Sigmoid colon (tissue), 7 donors: ENCODE results near the gene SOS1. TPM values are rescaled to one million over a fixed set of nuclear protein-coding genes. Genes with fewer than 3 reads are reported as not detected.

ENCODE experiments used
- DNase-seq: peaks from one replicate; pipeline ENCODE4 v3.0.0-alpha.2; 2019
- H3K27ac ChIP-seq, 4 donors: fragments of 200-600 bp; sonication (generic); one replicate each; pipeline ENCODE4 v1.5.1; 2016 to 2019; ENCODE audit warnings: mild to moderate bottlenecking in 1 of 4
- H3K27me3 ChIP-seq, 3 donors: fragments of 200-600 bp; sonication (generic); one replicate each; pipeline ENCODE4 v1.5.1; 2019; ENCODE audit warnings: mild to moderate bottlenecking in 1 of 3
- H3K36me3 ChIP-seq, 4 donors: fragments of 200-600 bp; sonication (generic); one replicate each; pipeline ENCODE4 v1.5.1; 2016 to 2019
- H3K4me1 ChIP-seq, 4 donors: fragments of 200-600 bp; sonication (generic); one replicate each; pipeline ENCODE4 v1.5.1; 2017 to 2019
- H3K4me3 ChIP-seq, 4 donors: fragments of 200-600 bp; sonication (generic); one replicate each; pipeline ENCODE4 v1.5.1; 2017 to 2019; ENCODE audit warnings: mild to moderate bottlenecking in 2 of 4, moderate library complexity in 1 of 4
- H3K9me3 ChIP-seq, 4 donors: fragments of 200-600 bp in 3 of 4; sonication (generic) in 3 of 4; one replicate each; pipeline versions ENCODE4 v1.5.1 to v1.6.1; 2013 to 2019
- CTCF ChIP-seq, 4 experiments: fragments of 450-650 bp in 3 of 4; fragments of 200-600 bp in 1 of 4; IDR thresholded peaks; one replicate each; pipeline ENCODE4 v1.5.1; 2016 to 2019; ENCODE audit warnings: antibody characterized with exemption in 4 of 4, mild to moderate bottlenecking in 3 of 4, moderate library complexity in 2 of 4
- EP300 ChIP-seq, 4 donors: sonication (generic); formaldehyde crosslinking; IDR thresholded peaks; one replicate each; pipeline ENCODE4 v1.6.1; 2017; ENCODE audit warnings: antibody characterized with exemption in 4 of 4
- POLR2A ChIP-seq, 2 donors: fragments of 450-650 bp; IDR thresholded peaks; one replicate each; pipeline ENCODE4 v1.6.1; 2016; ENCODE audit warnings: antibody characterized with exemption in 2 of 2, mild to moderate bottlenecking in 2 of 2, moderate library complexity in 2 of 2
- POLR2AphosphoS5 ChIP-seq, 4 donors: sonication (generic); formaldehyde crosslinking; IDR thresholded peaks; one replicate each; pipeline ENCODE4 v1.6.1; 2017; ENCODE audit warnings: antibody characterized with exemption in 4 of 4
- WGBS, 2 donors: extraction: QIAGEN DNeasy Blood & Tissue Kit; methylation state at CpG; one replicate each; pipeline ENCODE4 v1.1.7; 2013; 5-methylcytosine and 5-hydroxymethylcytosine counted together
- intact Hi-C: fragments of 100-400 bp; cut with DNase I; formaldehyde crosslinking; loops from one replicate; pipeline ENCODE4 v1.15.1; 2023
- polyA plus RNA-seq, 3 donors: library from polyadenylated mRNA; stranded (reverse); fragments of 200-250 nt; gene quantifications; one replicate each; pipeline ENCODE4 v1.2.3, GENCODE V29; 2013
- total RNA-seq, 4 donors: library from RNA; depleted of rRNA; stranded (reverse); fragments of >200 nt; gene quantifications; one replicate each; pipeline ENCODE4 v1.1.0, GENCODE V29; 2016
- donor health status: healthy with polysubstance abuse.
- donor health status: Bipolar disorder and iron deficiency.
- donor health status: healthy.

SOS1 gene
- total and polyA plus RNA-seq, 7 donors = 5.4 to 72.0 (median 30.8) TPM

GRCh38 chr2:39114771-39115170 lies 6.1 kb downstream of the SOS1 start:
- WGBS, 2 donors = 93 to 96% methylated on average over 3 of the region's 3 CpGs
- H3K36me3 ChIP-seq = peaks cover 0 to 6% (median 0%) of the 10 kb centered on the region in 4 donors
- no peak overlapping the region for H3K4me3 ChIP-seq
- H3K27me3 ChIP-seq = no peaks in the 10 kb centered on the region
- intact Hi-C loops = no loop called here
- peaks cover 0 to 58% (median 42%) of the 10 kb centered on the region in 4 donors for H3K4me1 ChIP-seq
- no peak for TF ChIP-seq POLR2AphosphoS5 (IDR thresholded peaks at IDR 0.05)
- no peak for TF ChIP-seq CTCF (IDR thresholded peaks at IDR 0.05)
- H3K9me3 ChIP-seq = no peaks in the 10 kb centered on the region
- H3K27ac ChIP-seq = no peak overlapping the region
- DNase-seq = no peak

- no peak for DNase-seq
- H3K27me3 ChIP-seq = no peaks in the 10 kb centered on the region
- no peak overlapping the region for H3K4me3 ChIP-seq
- TF ChIP-seq CTCF (IDR thresholded peaks at IDR 0.05) = no peak
- TF ChIP-seq POLR2AphosphoS5 (IDR thresholded peaks at IDR 0.05) = no peak
- no peak for TF ChIP-seq EP300 (IDR thresholded peaks at IDR 0.05)
- no peak for TF ChIP-seq POLR2A (IDR thresholded peaks at IDR 0.05)
- intact Hi-C loops = no loop called here
- 41 to 94% methylated on average over 1 of the region's 1 CpG for WGBS, 2 donors
- H3K9me3 ChIP-seq = no peaks in the 10 kb centered on the region
- peaks cover 0 to 51% (median 19%) of the 10 kb centered on the region in 4 donors for H3K4me1 ChIP-seq
- H3K27ac ChIP-seq = no peak overlapping the region
- no peaks in the 10 kb centered on the region for H3K36me3 ChIP-seq
Observed at GRCh38 chr2:39109537-39109936, 11.3 kb downstream of the SOS1 start.

- TF ChIP-seq POLR2A (IDR thresholded peaks at IDR 0.05) (no peak), CTCF (IDR thresholded peaks at IDR 0.05) (no peak)
- Histone ChIP-seq H3K4me1 (peaks cover 0 to 43% (median 16%) of the 10 kb centered on the region in 4 donors), H3K36me3 (no peaks in the 10 kb centered on the region)
Observed at GRCh38 chr2:39108377-39108776, 12.5 kb downstream of the SOS1 start.

GRCh38 chr2:39107724-39108273 lies 13.1 kb downstream of the SOS1 start:
- 64 to 79% methylated on average over 2 of the region's 2 CpGs for WGBS, 2 donors
- peaks cover 0 to 43% (median 16%) of the 10 kb centered on the region in 4 donors for H3K4me1 ChIP-seq

More at GRCh38 chr2:39108377-39108776, 12.5 kb downstream of the SOS1 start:
- H3K27me3 ChIP-seq = no peaks in the 10 kb centered on the region
- H3K9me3 ChIP-seq = no peaks in the 10 kb centered on the region
- WGBS, 2 donors = 64 to 66% methylated on average over 1 of the region's 1 CpG
- no peak overlapping the region for H3K27ac ChIP-seq
- no peak for DNase-seq
- intact Hi-C loops = no loop called here
- H3K4me3 ChIP-seq = no peak overlapping the region

More at GRCh38 chr2:39107724-39108273, 13.1 kb downstream of the SOS1 start:
- H3K4me3 ChIP-seq = no peak overlapping the region
- no peak overlapping the region for H3K27ac ChIP-seq
- H3K36me3 ChIP-seq = no peaks in the 10 kb centered on the region
- no peaks in the 10 kb centered on the region for H3K9me3 ChIP-seq
- DNase-seq = no peak
- intact Hi-C loops = no loop called here
- TF ChIP-seq POLR2AphosphoS5 (IDR thresholded peaks at IDR 0.05) (no peak), POLR2A (IDR thresholded peaks at IDR 0.05) (no peak), EP300 (IDR thresholded peaks at IDR 0.05) (no peak), CTCF (IDR thresholded peaks at IDR 0.05) (no peak)
- no peaks in the 10 kb centered on the region for H3K27me3 ChIP-seq
